ENCODE results near the gene RASGRP1.

RASGRP1 gene

GRCh38 chr15:38589502-38589901, 24.9 kb upstream of the RASGRP1 start:
- TF ChIP-seq GATA3 (IDR thresholded peaks at IDR 0.05; ENCODE audit: low read depth, low read length): no peak
- TF ChIP-seq GATA2 (IDR thresholded peaks at IDR 0.05; ENCODE audit: low read depth, low read length): no peak

GRCh38 chr15:38588672-38589071, 24.1 kb upstream of the RASGRP1 start:
- TF ChIP-seq GATA3 (IDR thresholded peaks at IDR 0.05; ENCODE audit: low read depth, low read length) (no peak), GATA2 (IDR thresholded peaks at IDR 0.05; ENCODE audit: low read depth, low read length) (no peak)

DNA sequence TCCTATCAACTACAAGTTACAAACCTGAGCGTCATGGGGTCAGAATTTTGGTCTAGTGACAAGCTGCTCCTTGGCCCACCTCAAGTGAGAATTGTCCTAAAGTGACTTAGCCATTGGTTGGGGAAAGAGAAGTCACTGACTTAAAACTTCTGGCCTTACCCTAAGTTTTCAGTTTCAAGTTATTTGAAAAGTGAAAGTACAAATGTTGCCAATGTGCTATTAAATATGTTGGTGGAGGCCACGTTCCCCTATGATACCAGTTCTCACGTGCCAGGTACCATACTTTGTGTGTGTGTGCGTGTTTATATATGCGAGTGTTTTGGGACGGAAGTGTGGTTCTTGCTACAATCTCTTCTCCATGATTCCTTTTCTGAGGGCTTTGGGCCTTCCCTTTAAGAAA, 22.6 kb upstream of the RASGRP1 start:
- TF ChIP-seq GATA2 (IDR thresholded peaks at IDR 0.05; ENCODE audit: low read depth, low read length) (no peak), GATA3 (IDR thresholded peaks at IDR 0.05; ENCODE audit: low read depth, low read length) (no peak)

GRCh38 chr15:38578626-38579025, 14.0 kb upstream of the RASGRP1 start:
- TF ChIP-seq GATA3 (IDR thresholded peaks at IDR 0.05; ENCODE audit: low read depth, low read length) (no peak), GATA2 (IDR thresholded peaks at IDR 0.05; ENCODE audit: low read depth, low read length) (no peak)

- no peak for TF ChIP-seq GATA2 (IDR thresholded peaks at IDR 0.05; ENCODE audit: low read depth, low read length)
- no peak for TF ChIP-seq GATA3 (IDR thresholded peaks at IDR 0.05; ENCODE audit: low read depth, low read length)
Observed at GRCh38 chr15:38577424-38577987, 12.9 kb upstream of the RASGRP1 start.

- TF ChIP-seq GATA3 (IDR thresholded peaks at IDR 0.05; ENCODE audit: low read depth, low read length) (no peak), GATA2 (IDR thresholded peaks at IDR 0.05; ENCODE audit: low read depth, low read length) (no peak)
Observed at GRCh38 chr15:38576837-38577236, 12.2 kb upstream of the RASGRP1 start.

DNA sequence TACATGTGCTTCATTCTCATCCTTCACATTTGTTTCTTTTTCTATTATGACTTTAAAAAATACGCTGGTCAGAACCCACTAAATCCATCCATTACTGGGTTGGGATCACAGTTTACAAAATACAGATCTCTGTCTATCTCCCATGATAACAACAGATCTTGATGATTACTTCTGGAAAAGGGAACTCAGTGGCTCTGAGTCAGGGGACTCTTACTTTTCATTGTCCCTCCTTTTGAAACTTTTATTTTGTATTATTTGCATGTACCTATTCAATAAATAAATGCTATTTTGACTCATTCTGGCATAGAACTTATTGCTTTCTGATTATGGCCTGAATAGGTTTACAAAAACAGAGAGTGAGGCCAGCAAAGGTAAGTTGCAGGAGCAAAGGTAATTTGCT, 11.6 kb upstream of the RASGRP1 start:
- no peak for TF ChIP-seq GATA3 (IDR thresholded peaks at IDR 0.05; ENCODE audit: low read depth, low read length)
- no peak for TF ChIP-seq GATA2 (IDR thresholded peaks at IDR 0.05; ENCODE audit: low read depth, low read length)

GRCh38 chr15:38565287-38565670, 665 bp upstream of the RASGRP1 start:
- TF ChIP-seq GATA3 (IDR thresholded peaks at IDR 0.05; ENCODE audit: low read depth, low read length) (no peak), GATA2 (IDR thresholded peaks at IDR 0.05; ENCODE audit: low read depth, low read length) (no peak)

- TF ChIP-seq GATA2 (IDR thresholded peaks at IDR 0.05; ENCODE audit: low read depth, low read length) (no peak), GATA3 (IDR thresholded peaks at IDR 0.05; ENCODE audit: low read depth, low read length) (no peak)
Observed at GRCh38 chr15:38563723-38564519, 693 bp downstream of the RASGRP1 start.

DNA sequence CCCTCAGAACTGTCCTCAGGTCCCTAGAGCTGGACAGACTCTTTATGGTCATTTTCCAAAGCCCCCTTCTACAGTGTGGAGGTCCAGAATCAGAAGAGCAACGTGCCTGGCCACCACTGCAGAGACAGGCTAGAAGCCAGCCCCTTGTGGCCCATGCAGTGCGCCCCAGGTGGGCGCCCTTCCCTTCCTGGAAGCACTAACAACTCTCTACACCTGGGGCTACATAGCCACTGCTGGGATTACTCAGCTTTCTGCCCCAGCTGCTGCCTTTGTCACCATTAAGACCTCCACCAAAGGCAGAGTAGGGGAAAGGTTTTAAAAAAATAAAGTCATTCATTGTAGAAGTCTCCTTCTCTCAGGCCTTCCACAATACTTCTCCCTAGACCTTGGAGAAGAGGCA, 2.3 kb downstream of the RASGRP1 start:
- no peak for TF ChIP-seq GATA3 (IDR thresholded peaks at IDR 0.05; ENCODE audit: low read depth, low read length)
- no peak for TF ChIP-seq GATA2 (IDR thresholded peaks at IDR 0.05; ENCODE audit: low read depth, low read length)

DNA sequence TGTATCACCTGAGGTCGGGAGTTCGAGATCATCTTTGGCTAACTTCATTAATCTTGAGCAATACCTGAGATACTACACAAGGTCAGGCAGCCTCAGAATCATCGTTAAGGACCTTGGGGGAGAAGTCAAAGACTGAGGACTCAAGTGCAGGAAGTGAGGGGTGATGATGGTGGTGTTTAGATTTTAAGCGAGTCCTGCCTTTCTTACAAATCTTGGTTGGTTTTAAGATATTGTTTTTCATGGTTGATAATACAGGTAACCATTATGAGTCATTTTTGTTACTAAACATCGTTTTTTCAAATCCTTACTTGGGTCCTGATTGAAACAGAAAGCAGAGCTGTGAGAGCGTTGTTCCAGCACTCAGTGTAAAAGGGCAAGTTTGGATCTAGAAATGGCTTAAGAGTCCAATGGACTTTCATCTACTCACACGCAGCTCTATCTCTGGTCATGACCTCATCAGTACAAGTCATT, 4.1 kb downstream of the RASGRP1 start:
- no peak for TF ChIP-seq GATA3 (IDR thresholded peaks at IDR 0.05; ENCODE audit: low read depth, low read length)
- TF ChIP-seq GATA2 (IDR thresholded peaks at IDR 0.05; ENCODE audit: low read depth, low read length): no peak

- TF ChIP-seq GATA2 (IDR thresholded peaks at IDR 0.05; ENCODE audit: low read depth, low read length) (peak; percentile 72), GATA3 (IDR thresholded peaks at IDR 0.05; ENCODE audit: low read depth, low read length) (no peak)
Observed at GRCh38 chr15:38559636-38560307, 4.8 kb downstream of the RASGRP1 start.

DNA sequence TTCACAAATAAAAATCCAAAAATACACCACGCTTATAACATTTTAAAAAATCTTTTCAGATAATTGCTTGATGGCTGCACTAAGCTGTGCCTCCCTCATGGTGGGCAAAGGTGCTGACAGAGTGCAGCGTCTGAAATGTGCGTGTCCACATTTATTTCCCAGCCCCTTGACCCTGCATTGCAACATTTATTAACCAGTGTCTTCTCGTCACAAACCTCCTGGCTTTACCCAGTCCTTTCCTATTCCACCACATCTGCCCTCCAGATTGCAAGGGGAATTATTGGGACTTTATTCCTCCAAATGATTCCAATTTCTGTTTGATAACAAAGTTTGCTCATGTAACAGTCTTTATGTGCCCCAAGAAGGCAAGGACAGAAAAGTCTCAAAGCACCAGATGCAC, 5.5 kb downstream of the RASGRP1 start:
- no peak for TF ChIP-seq GATA3 (IDR thresholded peaks at IDR 0.05; ENCODE audit: low read depth, low read length)

DNA sequence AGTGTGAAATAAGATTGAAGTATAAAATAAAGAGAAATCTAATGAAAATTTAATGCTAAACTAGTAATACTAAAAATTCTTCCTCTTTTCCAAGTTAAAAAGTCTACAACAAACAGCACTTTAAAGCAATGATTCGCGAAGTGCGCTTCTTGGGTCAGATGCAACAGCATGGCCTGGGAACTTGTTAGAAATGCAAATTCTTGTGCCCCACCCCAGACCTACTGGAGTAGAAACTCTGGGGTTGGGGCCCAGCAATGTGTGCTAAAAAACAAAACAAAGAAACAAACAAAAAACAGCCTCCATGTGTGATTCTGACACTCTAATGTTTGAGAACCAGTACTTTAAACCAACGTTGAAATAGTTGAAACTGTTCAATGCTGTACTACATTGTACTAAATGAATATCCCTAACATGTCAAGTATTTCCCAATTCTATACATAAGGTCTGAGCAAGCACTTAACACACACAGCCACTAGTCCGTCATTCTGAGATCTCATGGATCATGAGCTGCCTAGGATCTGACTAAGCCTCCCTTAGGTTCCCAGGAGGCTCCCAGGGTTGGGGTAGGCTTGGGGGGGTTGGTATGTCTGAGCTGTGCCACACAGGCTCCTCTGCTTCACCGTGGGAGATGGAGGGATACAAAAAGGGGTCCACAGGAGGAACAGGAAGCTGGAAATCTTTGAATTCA, 6.1 kb downstream of the RASGRP1 start:
- no peak for TF ChIP-seq GATA3 (IDR thresholded peaks at IDR 0.05; ENCODE audit: low read depth, low read length)
- no peak for TF ChIP-seq GATA2 (IDR thresholded peaks at IDR 0.05; ENCODE audit: low read depth, low read length)
